ENCODE data around the gene CD300A.
"Not testable (repeated sequence)": the region's sequence is repeated elsewhere in the genome, so short reads cannot be mapped to it uniquely, and the experiment has no call there.

CD300A gene

GRCh38 chr17:74485841-74486240 lies 19.4 kb downstream of the CD300A start:
- no peak for DNase-seq

- DNase-seq: not testable (repeated sequence)
Observed at GRCh38 chr17:74488276-74488675, 21.8 kb downstream of the CD300A start.

GRCh38 chr17:74490716-74491115 lies 24.3 kb downstream of the CD300A start:
- no peak for DNase-seq

- DNase-seq: no peak
Observed at GRCh38 chr17:74491626-74492025, 25.2 kb downstream of the CD300A start.

GRCh38 chr17:74493331-74493833 lies 26.9 kb downstream of the CD300A start:
- DNase-seq: no peak

GRCh38 chr17:74497471-74497870 lies 31.0 kb downstream of the CD300A start:
- no peak for DNase-seq

- no peak for DNase-seq
Observed at GRCh38 chr17:74499992-74500391, 33.6 kb downstream of the CD300A start.

GRCh38 chr17:74502861-74503260 lies 36.4 kb downstream of the CD300A start:
- DNase-seq: no peak

- DNase-seq: not testable (repeated sequence)
Observed at GRCh38 chr17:74503949-74504348, 37.5 kb downstream of the CD300A start.

- DNase-seq: no peak
Observed at GRCh38 chr17:74508156-74508555, 41.7 kb downstream of the CD300A start.

- no peak for DNase-seq
Observed at GRCh38 chr17:74512036-74512435, 45.6 kb downstream of the CD300A start.

GRCh38 chr17:74512624-74513091 lies 46.2 kb downstream of the CD300A start:
- no peak for DNase-seq

- no peak for DNase-seq
Observed at GRCh38 chr17:74513987-74514631, 47.7 kb downstream of the CD300A start.

- DNase-seq: no peak
Observed at GRCh38 chr17:74514632-74515334, 48.3 kb downstream of the CD300A start.

GRCh38 chr17:74515941-74516340 lies 49.5 kb downstream of the CD300A start:
- DNase-seq: no peak

- DNase-seq: no peak
Observed at GRCh38 chr17:74516561-74517328, 50.3 kb downstream of the CD300A start.

- not testable (repeated sequence) for DNase-seq
Observed at GRCh38 chr17:74518413-74518981, 52.1 kb downstream of the CD300A start.

- no peak for DNase-seq
Observed at GRCh38 chr17:74520016-74520434, 53.6 kb downstream of the CD300A start.

- no peak for DNase-seq
Observed at GRCh38 chr17:74520790-74521480, 54.5 kb downstream of the CD300A start.

GRCh38 chr17:74521701-74522201 lies 55.3 kb downstream of the CD300A start:
- no peak for DNase-seq

- no peak for DNase-seq
Observed at GRCh38 chr17:74522381-74523105, 56.1 kb downstream of the CD300A start.

GRCh38 chr17:74523308-74523707 lies 56.9 kb downstream of the CD300A start:
- no peak for DNase-seq

All from NCI-H226 (cell line).